HUES64 (cell line): ENCODE data around the gene PLIN3. TPM values are rescaled to one million over a fixed set of nuclear protein-coding genes. Genes with fewer than 3 reads are reported as not detected.

Source experiments
- H3K27ac ChIP-seq: 2 replicates; pipeline ENCODE4 v1.7.0; 2013; ENCODE audit warnings: low read depth, low read length, inconsistent platforms
- H3K27me3 ChIP-seq: 2 replicates; pipeline ENCODE4 v1.6.1; 2013; ENCODE audit warnings: mild to moderate bottlenecking, low read length; ENCODE audit not compliant: insufficient read depth
- H3K36me3 ChIP-seq: 2 replicates; pipeline ENCODE4 v1.6.1; 2013; ENCODE audit warnings: mild to moderate bottlenecking, low read length; ENCODE audit not compliant: insufficient read depth
- H3K4me1 ChIP-seq: 2 replicates; pipeline ENCODE4 v1.6.1; 2013; ENCODE audit warnings: mild to moderate bottlenecking, low read length, moderate library complexity; ENCODE audit not compliant: insufficient read depth
- H3K4me3 ChIP-seq: 2 replicates; pipeline ENCODE4 v1.5.1; 2013; ENCODE audit warnings: mild to moderate bottlenecking, low read length, moderate library complexity
- H3K9ac ChIP-seq: 2 replicates; pipeline ENCODE4 v1.6.1; 2013; ENCODE audit warnings: mild to moderate bottlenecking, low read depth, low read length
- H3K9me3 ChIP-seq: 2 replicates; pipeline ENCODE4 v1.6.1; 2013; ENCODE audit warnings: low read depth, low read length; ENCODE audit not compliant: insufficient read depth
- WGBS: fragments of 150-250, 120-280 bp; methylation state at CpG from one replicate; pipeline ENCODE4 v1.1.7; 2013; ENCODE audit warnings: missing lambda C conversion rate; 5-methylcytosine and 5-hydroxymethylcytosine counted together
- polyA plus RNA-seq, 2 experiments: library from polyadenylated mRNA; stranded (reverse); fragments of 50-300 nt; gene quantifications; one replicate each; pipeline ENCODE4 v1.2.3, GENCODE V29; 2013

Gene PLIN3
- 42.9 TPM for polyA plus RNA-seq (2013, experiment 1 of 2)
- polyA plus RNA-seq (2013, experiment 2 of 2): 48.6 TPM

GRCh38 chr19:4867534-4868285, at the start of gene PLIN3:
TSS of gene PLIN3 (minus strand) at chr19:4867667. CDS start at chr19:4861394, 6,273 bp downstream.
- H3K4me3 ChIP-seq: peak within 1 kb of the TSS; percentile 93
- no peaks in the 10 kb centered on the region for H3K27me3 ChIP-seq
- 11% methylated on average over 46 of the region's 46 CpGs for WGBS
- peaks cover 7% of the 10 kb centered on the region for H3K4me1 ChIP-seq
- H3K27ac ChIP-seq: peak within 1 kb of the TSS; percentile 51; the same call in 1 of the 2 replicates
- peak within 1 kb of the TSS; percentile 68 for H3K9ac ChIP-seq
- no peaks in the 10 kb centered on the region for H3K36me3 ChIP-seq
- H3K9me3 ChIP-seq: no peaks in the 10 kb centered on the region

GRCh38 chr19:4916292-4917082, 49.0 kb upstream of the PLIN3 start:
- no peak overlapping the region; the same call in 1 of the 2 replicates for H3K9ac ChIP-seq
- no peaks in the 10 kb centered on the region for H3K27me3 ChIP-seq
- peaks cover 73% of the 10 kb centered on the region for H3K36me3 ChIP-seq
- H3K4me3 ChIP-seq: no peak overlapping the region
- WGBS: 96% methylated on average over 40 of the region's 41 CpGs
- H3K4me1 ChIP-seq: peaks cover 9% of the 10 kb centered on the region; the same call in 1 of the 2 replicates
- no peaks in the 10 kb centered on the region for H3K9me3 ChIP-seq
- H3K27ac ChIP-seq: no peak overlapping the region

GRCh38 chr19:4914736-4915501, 47.5 kb upstream of the PLIN3 start:
- H3K9me3 ChIP-seq: no peaks in the 10 kb centered on the region
- H3K4me3 ChIP-seq: no peak overlapping the region
- no peaks in the 10 kb centered on the region for H3K27me3 ChIP-seq
- WGBS: 85% methylated on average over 23 of the region's 23 CpGs
- peaks cover 64% of the 10 kb centered on the region for H3K36me3 ChIP-seq
- no peak overlapping the region for H3K27ac ChIP-seq
- H3K4me1 ChIP-seq: peaks cover 20% of the 10 kb centered on the region; the same call in 1 of the 2 replicates
- H3K9ac ChIP-seq: no peak overlapping the region

GRCh38 chr19:4913996-4914735, 46.7 kb upstream of the PLIN3 start:
- WGBS: 89% methylated on average over 24 of the region's 24 CpGs
- no peak overlapping the region for H3K9ac ChIP-seq
- no peaks in the 10 kb centered on the region; the same call in 1 of the 2 replicates for H3K27me3 ChIP-seq
- H3K9me3 ChIP-seq: no peaks in the 10 kb centered on the region
- no peak overlapping the region for H3K4me3 ChIP-seq
- H3K36me3 ChIP-seq: peaks cover 60% of the 10 kb centered on the region
- H3K27ac ChIP-seq: no peak overlapping the region
- peaks cover 20% of the 10 kb centered on the region; the same call in 1 of the 2 replicates for H3K4me1 ChIP-seq

GRCh38 chr19:4911786-4912672, 44.6 kb upstream of the PLIN3 start:
- WGBS: 64% methylated on average over 29 of the region's 29 CpGs
- Histone ChIP-seq H3K27ac (peak overlapping the region; percentile 39; the same call in 1 of the 2 replicates), H3K36me3 (peaks cover 50% of the 10 kb centered on the region)

DNA sequence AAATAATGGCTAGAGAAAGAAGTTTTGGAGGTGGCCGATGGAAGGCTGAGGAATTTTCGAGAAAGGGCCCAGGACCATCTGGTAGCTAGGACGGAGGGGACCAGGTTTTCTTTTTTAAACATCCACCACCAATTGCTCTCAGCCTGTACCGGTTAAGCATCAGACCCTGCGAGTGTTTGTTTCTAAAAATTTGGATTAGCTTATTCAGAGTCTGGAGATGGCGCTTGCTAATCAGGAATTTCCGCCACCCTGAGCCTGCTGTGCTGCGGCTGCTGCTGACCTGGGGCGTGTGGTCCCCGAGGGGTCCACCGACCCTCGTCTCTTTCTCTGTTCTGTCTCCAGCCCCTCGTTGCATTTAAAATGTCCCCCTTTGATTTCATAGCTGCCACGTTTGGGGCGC, 43.8 kb upstream of the PLIN3 start:
- peak overlapping the region; percentile 74; the same call in 1 of the 2 replicates for H3K9ac ChIP-seq
- H3K4me1 ChIP-seq: peaks cover 27% of the 10 kb centered on the region; the same call in 1 of the 2 replicates
- peak overlapping the region; percentile 49 for H3K27ac ChIP-seq
- peak overlapping the region; percentile 63; the same call in 1 of the 2 replicates for H3K4me3 ChIP-seq
- no peaks in the 10 kb centered on the region for H3K9me3 ChIP-seq
- H3K27me3 ChIP-seq: no peaks in the 10 kb centered on the region; the same call in 1 of the 2 replicates
- peaks cover 45% of the 10 kb centered on the region for H3K36me3 ChIP-seq
- WGBS: 65% methylated on average over 14 of the region's 15 CpGs

More at GRCh38 chr19:4911786-4912672, 44.6 kb upstream of the PLIN3 start:
- Histone ChIP-seq H3K4me1 (peaks cover 27% of the 10 kb centered on the region; the same call in 1 of the 2 replicates), H3K4me3 (peak overlapping the region; percentile 63; the same call in 1 of the 2 replicates), H3K27me3 (no peaks in the 10 kb centered on the region; the same call in 1 of the 2 replicates), H3K9me3 (no peaks in the 10 kb centered on the region), H3K9ac (peak overlapping the region; percentile 74; the same call in 1 of the 2 replicates)

- Histone ChIP-seq H3K4me1 (peaks cover 27% of the 10 kb centered on the region; the same call in 1 of the 2 replicates), H3K36me3 (peaks cover 41% of the 10 kb centered on the region)
Observed at GRCh38 chr19:4910594-4911281, 43.3 kb upstream of the PLIN3 start.

DNA sequence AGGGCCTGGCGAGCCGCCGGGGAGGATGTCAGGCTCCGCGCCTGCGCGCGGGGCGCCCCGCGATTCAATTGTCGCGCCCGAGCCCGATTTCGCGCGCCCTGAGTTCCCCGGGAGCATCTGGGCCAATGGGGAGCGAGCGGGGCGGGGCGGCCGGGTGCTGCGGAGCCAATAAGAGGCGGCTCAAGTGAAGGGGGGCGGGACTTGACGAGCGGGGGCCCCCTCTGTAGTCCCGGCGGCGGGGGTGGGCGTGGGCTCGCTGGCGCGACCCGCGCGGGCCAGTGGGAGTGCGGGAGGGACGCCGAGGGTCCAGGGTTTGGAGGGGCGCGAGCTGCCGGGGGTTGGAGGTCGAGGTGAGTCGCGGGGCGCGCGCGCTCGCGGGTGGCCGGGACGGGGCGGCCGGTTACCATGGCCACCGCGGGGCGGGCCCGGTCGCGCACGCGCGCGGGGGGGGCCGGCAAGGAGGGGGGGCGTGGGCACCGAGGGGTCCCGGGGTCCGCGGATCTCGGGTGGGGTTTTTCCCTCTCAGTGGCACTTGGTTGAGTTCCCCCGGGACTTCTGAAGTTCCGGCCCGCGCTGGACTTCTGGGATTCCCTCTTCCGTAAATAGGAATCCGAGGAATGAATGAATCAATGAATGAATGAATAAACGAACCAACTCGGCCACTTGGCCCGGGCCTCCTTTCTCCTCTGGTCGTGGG, 42.6 kb upstream of the PLIN3 start:
- WGBS: under 1% methylated on average over 81 of the region's 85 CpGs
- Histone ChIP-seq H3K27me3 (no peaks in the 10 kb centered on the region; the same call in 1 of the 2 replicates), H3K9ac (peak overlapping the region; percentile 90), H3K4me1 (peaks cover 27% of the 10 kb centered on the region; the same call in 1 of the 2 replicates), H3K4me3 (peak overlapping the region; percentile 63), H3K9me3 (no peaks in the 10 kb centered on the region), H3K27ac (peak overlapping the region; percentile 74; the same call in 1 of the 2 replicates), H3K36me3 (peaks cover 35% of the 10 kb centered on the region)

More at GRCh38 chr19:4910594-4911281, 43.3 kb upstream of the PLIN3 start:
- WGBS: 37% methylated on average over 23 of the region's 23 CpGs
- no peaks in the 10 kb centered on the region; the same call in 1 of the 2 replicates for H3K27me3 ChIP-seq
- H3K9me3 ChIP-seq: no peaks in the 10 kb centered on the region
- H3K4me3 ChIP-seq: peak overlapping the region; percentile 63
- peak overlapping the region; percentile 49; the same call in 1 of the 2 replicates for H3K27ac ChIP-seq
- H3K9ac ChIP-seq: peak overlapping the region; percentile 74
